ENCODE data around the gene DDX23. TPM values are rescaled to one million over a fixed set of nuclear protein-coding genes. Genes with fewer than 3 reads are reported as not detected.

DDX23 gene
- total RNA-seq, 4 donors from 2014 or later: 56.5 to 74.3 (median 66.9) TPM

- intact Hi-C loops (cut with DNase I; ENCODE audit: low total_unique reads): loop anchor here (2.0 kb wide), 1 partner anchor 43 kb away; no protein-coding TSS in a partner anchor
- TF ChIP-seq, protein P1, sequence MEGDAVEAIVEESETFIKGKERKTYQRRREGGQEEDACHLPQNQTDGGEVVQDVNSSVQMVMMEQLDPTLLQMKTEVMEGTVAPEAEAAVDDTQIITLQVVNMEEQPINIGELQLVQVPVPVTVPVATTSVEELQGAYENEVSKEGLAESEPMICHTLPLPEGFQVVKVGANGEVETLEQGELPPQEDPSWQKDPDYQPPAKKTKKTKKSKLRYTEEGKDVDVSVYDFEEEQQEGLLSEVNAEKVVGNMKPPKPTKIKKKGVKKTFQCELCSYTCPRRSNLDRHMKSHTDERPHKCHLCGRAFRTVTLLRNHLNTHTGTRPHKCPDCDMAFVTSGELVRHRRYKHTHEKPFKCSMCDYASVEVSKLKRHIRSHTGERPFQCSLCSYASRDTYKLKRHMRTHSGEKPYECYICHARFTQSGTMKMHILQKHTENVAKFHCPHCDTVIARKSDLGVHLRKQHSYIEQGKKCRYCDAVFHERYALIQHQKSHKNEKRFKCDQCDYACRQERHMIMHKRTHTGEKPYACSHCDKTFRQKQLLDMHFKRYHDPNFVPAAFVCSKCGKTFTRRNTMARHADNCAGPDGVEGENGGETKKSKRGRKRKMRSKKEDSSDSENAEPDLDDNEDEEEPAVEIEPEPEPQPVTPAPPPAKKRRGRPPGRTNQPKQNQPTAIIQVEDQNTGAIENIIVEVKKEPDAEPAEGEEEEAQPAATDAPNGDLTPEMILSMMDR (IDR thresholded peaks at IDR 0.05): peak in 2 of 3 donors; percentile 64 to 97
- no peak for TF ChIP-seq POLR2A (IDR thresholded peaks at IDR 0.05)
- WGBS, 2 donors: 21% methylated on average over 12 of the region's 12 CpGs
- H3K4me3 ChIP-seq (ENCODE audit: low read depth, poor library complexity, severe bottlenecking): no peak overlapping the region
- peak; percentile 79 to 94 for DNase-seq (ENCODE audit: low spot score in 2 of 2)
Measured at GRCh38 chr12:48795550-48796455, 56.2 kb downstream of the DDX23 start.

- no peak overlapping the region for H3K4me3 ChIP-seq (ENCODE audit: low read depth, poor library complexity, severe bottlenecking)
- DNase-seq (ENCODE audit: low spot score in 2 of 2): no peak
- no peak for TF ChIP-seq POLR2A (IDR thresholded peaks at IDR 0.05)
- TF ChIP-seq, protein P1 (IDR thresholded peaks at IDR 0.05): no peak
- intact Hi-C loops (cut with DNase I; ENCODE audit: low total_unique reads): no loop called here
- WGBS, 2 donors: 58 to 59% methylated on average over 3 of the region's 3 CpGs
Measured at GRCh38 chr12:48794870-48795269, 57.1 kb downstream of the DDX23 start.

DNA sequence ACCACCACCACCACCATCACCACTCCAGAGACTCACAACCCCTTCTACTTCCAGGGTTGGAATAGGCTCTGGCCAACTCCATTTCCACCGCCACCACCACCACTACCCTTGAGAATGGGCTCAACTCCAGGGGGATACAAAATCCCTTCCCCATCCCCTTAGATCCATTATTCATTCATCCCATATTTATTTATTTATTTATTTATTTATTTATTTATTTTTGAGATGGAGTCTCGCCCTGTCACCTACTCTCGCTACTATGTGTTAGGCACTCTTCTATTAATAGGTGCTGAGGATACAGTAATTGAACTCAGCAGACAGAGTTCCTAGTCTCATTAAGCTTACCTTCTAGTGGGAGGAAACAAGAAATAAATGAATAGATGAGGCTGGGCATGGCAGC, 58.3 kb downstream of the DDX23 start:
- TF ChIP-seq, protein P1 (IDR thresholded peaks at IDR 0.05): no peak
- TF ChIP-seq POLR2A (IDR thresholded peaks at IDR 0.05): no peak
- H3K4me3 ChIP-seq (ENCODE audit: low read depth, poor library complexity, severe bottlenecking): no peak overlapping the region
- intact Hi-C loops (cut with DNase I; ENCODE audit: low total_unique reads): no loop called here
- no peak for DNase-seq (ENCODE audit: low spot score in 2 of 2)
- 91 to 96% methylated on average over 3 of the region's 3 CpGs for WGBS, 2 donors

GRCh38 chr12:48789858-48790326, 62.1 kb downstream of the DDX23 start:
- intact Hi-C loops (cut with DNase I; ENCODE audit: low total_unique reads): no loop called here

GRCh38 chr12:48788854-48789775, 62.8 kb downstream of the DDX23 start, which contains the start of gene ADCY6:
ADCY6 (minus strand) TSS chr12:48789089; CDS start chr12:48783434, 5,655 bp downstream.
- 1% methylated on average over 63 to 72 of the region's 86 CpGs for WGBS, 2 donors
- peak; percentile 66 to 95 for DNase-seq (ENCODE audit: low spot score in 2 of 2)
- peak within 1 kb of the TSS; percentile 70 for H3K4me3 ChIP-seq (ENCODE audit: low read depth, poor library complexity, severe bottlenecking)
- intact Hi-C loops (cut with DNase I; ENCODE audit: low total_unique reads): no loop called here
- no peak for TF ChIP-seq POLR2A (IDR thresholded peaks at IDR 0.05)
- TF ChIP-seq, protein P1 (IDR thresholded peaks at IDR 0.05): no peak

More at GRCh38 chr12:48789858-48790326, 62.1 kb downstream of the DDX23 start:
- TF ChIP-seq, protein P1 (IDR thresholded peaks at IDR 0.05): no peak
- no peak for TF ChIP-seq POLR2A (IDR thresholded peaks at IDR 0.05)
- no peak overlapping the region for H3K4me3 ChIP-seq (ENCODE audit: low read depth, poor library complexity, severe bottlenecking)
- no peak for DNase-seq (ENCODE audit: low spot score in 2 of 2)
- 18% methylated on average over 4 of the region's 4 CpGs for WGBS, 2 donors
